NCI-H2081 treated with DMSO at 0.1 percent for 48 hours (cell line): ENCODE data around the gene QSOX2.

Source experiments
- DNase-seq: peaks from one replicate; lab custom pipeline; 2025; lab: John Stamatoyannopoulos, UW

QSOX2 gene

GRCh38 chr9:136251264-136252115, 5.9 kb upstream of the QSOX2 start:
- DNase-seq, result no peak

- DNase-seq, result no peak
These were observed 5.1 kb upstream of the QSOX2 start for GRCh38 chr9:136250676-136251075.

DNA sequence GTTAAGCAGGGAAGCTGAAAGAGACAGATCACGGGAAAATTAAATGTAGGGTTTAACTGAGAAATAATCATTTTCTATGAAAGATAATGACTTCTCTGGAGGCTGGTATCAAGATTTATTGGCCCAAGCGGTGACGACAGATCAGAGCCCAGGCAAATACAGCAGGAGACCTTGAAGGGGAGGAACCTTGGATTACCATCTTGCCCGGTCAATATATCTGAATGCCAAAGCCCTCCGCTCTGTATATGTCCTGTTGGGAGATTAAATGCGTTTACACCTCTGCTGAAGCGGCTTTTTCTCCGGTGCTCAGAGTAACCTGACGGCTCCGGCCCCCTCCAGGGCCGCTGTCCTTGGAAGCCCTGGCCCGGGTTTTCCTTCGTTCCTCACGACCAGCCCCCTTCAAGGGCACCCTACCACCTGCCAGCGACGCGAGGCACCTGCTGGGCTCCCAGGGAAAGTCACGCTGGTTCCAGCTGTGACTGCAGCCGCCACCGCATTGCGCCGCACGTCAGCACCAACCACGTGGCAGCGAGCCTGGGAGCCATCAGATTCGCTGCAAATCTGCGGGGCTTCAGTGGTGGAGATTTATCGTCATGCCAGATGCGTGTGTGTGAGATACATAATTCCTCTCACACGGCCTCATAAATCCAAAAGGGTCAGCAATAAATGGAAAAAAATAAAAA, 4.4 kb upstream of the QSOX2 start:
- no peak for DNase-seq

GRCh38 chr9:136248951-136249876, 3.6 kb upstream of the QSOX2 start:
- no peak for DNase-seq

- DNase-seq, result no peak
These were observed 2.5 kb upstream of the QSOX2 start for GRCh38 chr9:136247947-136248637.

DNA sequence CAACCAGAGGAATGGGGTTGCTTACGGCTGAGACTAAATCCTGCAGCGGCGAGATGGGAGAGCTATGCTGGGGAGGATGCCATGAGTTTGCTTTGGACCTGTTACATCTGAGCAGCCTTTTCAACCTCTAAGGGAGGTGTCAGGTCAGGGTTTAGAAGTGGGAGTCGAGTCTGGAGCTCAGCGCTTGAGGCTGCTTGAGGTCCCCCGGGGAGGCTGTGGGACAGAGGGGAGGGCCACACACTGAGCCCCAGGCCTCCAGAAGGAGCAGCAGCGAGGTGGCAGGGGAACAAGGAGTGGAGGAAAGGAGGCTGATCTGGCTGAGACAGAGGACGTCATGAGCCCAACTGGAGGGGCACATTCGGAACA, 1.9 kb upstream of the QSOX2 start:
- no peak for DNase-seq

DNA sequence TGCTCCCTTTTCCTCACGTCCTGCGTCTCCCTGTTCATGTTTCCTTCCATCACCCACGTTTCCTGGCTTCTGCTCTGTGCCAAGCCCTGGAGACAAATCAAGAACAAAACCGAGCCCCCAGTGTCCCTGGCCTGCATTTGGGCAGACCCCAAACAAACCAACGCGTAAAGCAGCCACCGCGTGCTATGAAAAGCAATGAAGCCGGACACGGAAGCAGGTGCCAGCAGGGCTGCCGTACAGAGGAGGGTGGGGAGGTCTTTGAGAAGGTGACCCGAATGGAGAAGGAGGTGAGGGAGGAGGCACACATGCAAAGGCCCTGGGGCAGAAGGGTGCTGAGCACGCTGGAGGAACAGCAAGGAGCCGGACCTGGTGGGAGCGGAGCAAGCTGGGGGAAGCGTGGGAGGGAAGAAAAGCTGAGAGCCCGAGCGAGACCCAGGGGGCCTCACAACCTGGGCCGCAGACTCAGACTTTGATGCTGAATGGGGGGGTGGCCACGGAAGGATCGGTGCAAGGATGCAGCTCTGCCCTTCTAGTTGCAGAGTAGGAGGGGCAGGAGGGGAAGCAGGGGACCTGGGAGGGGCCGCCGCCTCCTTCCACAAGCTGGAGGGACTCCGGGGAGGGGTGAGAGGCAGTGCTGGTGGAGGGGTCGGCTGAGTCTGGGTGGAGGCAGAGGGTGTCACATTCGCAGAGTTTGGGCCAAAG, 1.4 kb upstream of the QSOX2 start:
- DNase-seq, result no peak

- no peak for DNase-seq
These were observed 718 bp downstream of the QSOX2 start for GRCh38 chr9:136244969-136245218.

GRCh38 chr9:136244122-136244968, 1.3 kb downstream of the QSOX2 start:
- DNase-seq, result no peak

DNA sequence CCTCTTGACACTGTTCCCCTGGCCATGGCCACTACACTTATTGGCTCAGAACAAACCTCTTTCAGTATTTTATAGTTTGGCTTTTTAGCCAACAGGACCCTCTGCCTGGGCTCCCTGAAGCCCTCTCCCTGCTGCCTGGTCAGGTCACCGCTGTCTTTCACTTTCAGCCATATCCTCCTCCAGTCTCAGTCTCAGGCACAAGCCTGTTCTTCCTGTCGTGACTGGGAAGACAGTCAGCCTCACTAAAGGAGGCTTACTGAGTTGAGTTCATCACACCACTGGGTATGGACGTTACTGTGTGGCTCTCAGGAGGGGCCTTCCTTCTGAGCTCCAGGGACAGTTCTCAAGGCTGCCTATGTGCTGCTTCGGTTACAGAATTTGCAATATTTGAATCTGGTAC, 2.0 kb downstream of the QSOX2 start:
- DNase-seq, result no peak

GRCh38 chr9:136242918-136243525, 2.6 kb downstream of the QSOX2 start:
- DNase-seq, result no peak

GRCh38 chr9:136242248-136242647, 3.4 kb downstream of the QSOX2 start:
- DNase-seq, result no peak

DNA sequence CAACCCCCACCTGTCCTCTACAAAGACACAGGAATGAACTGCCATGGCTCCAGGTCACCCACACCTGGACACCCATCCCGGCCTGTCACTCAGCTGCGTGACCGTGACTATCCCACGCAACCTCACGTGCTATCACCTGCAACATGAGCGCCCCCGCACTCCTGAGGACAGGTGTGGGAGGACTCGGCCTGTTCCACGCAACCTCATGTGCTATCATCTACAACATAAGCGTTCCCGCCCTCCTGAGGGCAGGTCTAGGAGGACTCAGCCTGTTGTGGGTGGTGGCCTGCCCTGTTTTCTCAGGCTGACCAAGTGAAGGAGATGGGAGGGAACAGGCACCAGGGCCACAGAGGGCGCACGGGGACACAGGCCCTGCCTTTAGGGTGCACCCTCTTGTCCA, 4.1 kb downstream of the QSOX2 start:
- DNase-seq, result no peak

DNA sequence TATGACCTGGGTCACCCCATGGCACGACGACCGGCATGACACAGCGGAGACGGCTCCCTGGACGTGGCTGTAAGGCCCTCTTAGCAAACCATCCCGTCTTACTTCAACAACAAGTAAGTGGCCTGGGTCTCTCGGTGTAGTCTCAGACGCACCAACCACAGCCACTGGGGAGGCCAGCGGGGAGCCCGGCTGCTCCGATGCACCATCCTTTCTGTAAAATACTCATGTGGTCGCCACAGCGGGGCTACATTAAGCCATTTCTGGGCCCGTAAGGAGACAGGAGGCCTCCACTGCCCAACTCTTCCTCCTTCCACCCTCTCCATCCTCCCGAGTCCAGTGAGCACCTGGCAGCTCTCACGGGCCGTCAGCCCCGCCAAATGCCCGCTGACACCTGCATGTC, 4.7 kb downstream of the QSOX2 start:
- DNase-seq, result no peak

DNA sequence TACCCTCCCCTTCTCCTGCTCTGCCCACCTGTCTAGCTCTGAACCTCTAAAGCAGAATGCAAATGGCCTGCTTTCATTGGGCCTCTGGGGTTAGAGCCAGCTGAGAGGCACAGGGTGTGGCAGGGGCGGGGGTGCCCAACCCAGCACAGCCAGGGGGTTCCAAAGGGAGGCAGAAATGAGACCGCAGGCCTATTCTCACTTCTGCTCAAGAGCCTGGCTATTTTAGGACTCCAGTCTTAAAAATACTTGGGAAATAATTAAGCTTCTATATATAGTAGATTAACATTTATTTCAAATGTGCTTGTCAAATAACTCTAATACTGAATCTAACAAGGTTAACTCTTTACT, 5.7 kb downstream of the QSOX2 start:
- no peak for DNase-seq

DNA sequence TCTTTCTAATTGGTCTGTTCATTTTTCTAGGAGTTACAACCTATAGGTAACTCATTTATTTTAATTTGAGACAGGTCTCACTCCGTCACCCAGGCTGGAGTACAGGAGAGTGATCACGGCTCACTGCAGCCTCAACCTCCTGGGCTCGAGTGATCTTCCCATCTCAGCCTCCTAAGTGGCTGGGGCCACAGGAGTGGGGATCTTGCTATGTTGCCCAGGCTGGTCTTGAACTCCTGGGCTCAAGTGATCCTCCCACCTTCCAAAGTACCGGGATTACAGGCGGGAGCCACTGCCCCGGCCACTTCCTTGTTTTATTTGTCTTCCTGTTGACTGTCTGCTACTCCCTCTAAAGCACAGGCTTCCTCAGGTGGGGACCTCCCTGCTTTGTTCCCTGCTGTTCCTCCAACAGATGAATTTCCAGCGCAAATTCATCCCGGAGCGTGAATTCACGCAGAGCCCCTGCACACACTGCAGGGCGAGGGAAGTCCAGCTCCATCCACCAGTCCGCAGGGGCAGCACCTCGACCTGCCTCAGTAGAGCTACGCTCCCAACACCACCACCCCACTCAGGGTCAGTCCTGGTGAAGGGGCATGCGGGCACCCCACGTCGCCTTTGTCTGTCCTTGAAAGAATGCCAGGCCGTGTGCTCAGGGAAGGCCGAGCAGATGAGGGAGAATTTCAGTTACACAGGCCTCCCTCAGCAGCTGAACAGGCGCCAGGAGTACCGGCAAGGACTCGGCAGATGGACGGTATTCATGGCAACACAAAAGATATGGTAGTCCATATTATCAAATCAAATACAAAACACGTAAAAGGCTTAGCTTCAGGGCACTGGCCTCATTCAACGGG, 6.3 kb downstream of the QSOX2 start:
- DNase-seq, result peak; percentile 82

- DNase-seq, result no peak
These were observed 7.3 kb downstream of the QSOX2 start for GRCh38 chr9:136238342-136238732.

GRCh38 chr9:136237486-136238341, 7.9 kb downstream of the QSOX2 start:
- no peak for DNase-seq
